Measurements from ENCODE around the gene OLIG2.

Gene OLIG2

GRCh38 chr21:33019885-33020557 lies 5.7 kb upstream of the OLIG2 start:
- DNase-seq (ENCODE audit: low read depth), result no peak

- DNase-seq (ENCODE audit: low read depth), result no peak
These were observed 5.1 kb upstream of the OLIG2 start for GRCh38 chr21:33020558-33021100.

- DNase-seq (ENCODE audit: low read depth), result no peak
These were observed 4.6 kb upstream of the OLIG2 start for GRCh38 chr21:33021150-33021549.

GRCh38 chr21:33021667-33022066 lies 4.1 kb upstream of the OLIG2 start:
- no peak for DNase-seq (ENCODE audit: low read depth)

- DNase-seq (ENCODE audit: low read depth), result no peak
These were observed 3.3 kb upstream of the OLIG2 start for GRCh38 chr21:33022489-33022827.

GRCh38 chr21:33022828-33023573 lies 2.7 kb upstream of the OLIG2 start:
- DNase-seq (ENCODE audit: low read depth), result no peak

GRCh38 chr21:33023574-33024200 lies 2.0 kb upstream of the OLIG2 start:
- no peak for DNase-seq (ENCODE audit: low read depth)

GRCh38 chr21:33024201-33025103 lies 1.3 kb upstream of the OLIG2 start:
- DNase-seq (ENCODE audit: low read depth), result no peak

- DNase-seq (ENCODE audit: low read depth), result no peak
These were observed 638 bp upstream of the OLIG2 start for GRCh38 chr21:33025106-33025488.

GRCh38 chr21:33026443-33026858 lies 716 bp downstream of the OLIG2 start:
- no peak for DNase-seq (ENCODE audit: low read depth)

- no peak for DNase-seq (ENCODE audit: low read depth)
These were observed 1.2 kb downstream of the OLIG2 start for GRCh38 chr21:33026878-33027400.

- DNase-seq (ENCODE audit: low read depth), result no peak
These were observed 1.9 kb downstream of the OLIG2 start for GRCh38 chr21:33027401-33028286.

- no peak for DNase-seq (ENCODE audit: low read depth)
These were observed 2.5 kb downstream of the OLIG2 start for GRCh38 chr21:33028287-33028670.

- no peak for DNase-seq (ENCODE audit: low read depth)
These were observed 3.1 kb downstream of the OLIG2 start for GRCh38 chr21:33028773-33029384.

GRCh38 chr21:33029385-33029921 lies 3.7 kb downstream of the OLIG2 start:
- no peak for DNase-seq (ENCODE audit: low read depth)

- DNase-seq (ENCODE audit: low read depth), result no peak
These were observed 4.3 kb downstream of the OLIG2 start for GRCh38 chr21:33029975-33030461.

GRCh38 chr21:33030633-33031032 lies 4.9 kb downstream of the OLIG2 start:
- no peak for DNase-seq (ENCODE audit: low read depth)

- no peak for DNase-seq (ENCODE audit: low read depth)
These were observed 5.6 kb downstream of the OLIG2 start for GRCh38 chr21:33031152-33031911.

- no peak for DNase-seq (ENCODE audit: low read depth)
These were observed 6.8 kb downstream of the OLIG2 start for GRCh38 chr21:33032434-33033047.
